Neuronal stem cell (in vitro differentiated cells): ENCODE results near the gene ANKRD13B.

Source experiments
- DNase-seq: peaks from one replicate; pipeline ENCODE4 v3.0.0-alpha.2; 2013; ENCODE audit warnings: low spot score
- H2AFZ ChIP-seq: one replicate; pipeline ENCODE4 v1.6.1; 2013; ENCODE audit warnings: mild to moderate bottlenecking, low read length, inconsistent platforms
- H2AK5ac ChIP-seq: 2 replicates; pipeline ENCODE4 v1.6.1; 2013; ENCODE audit warnings: low read depth, mild to moderate bottlenecking, inconsistent platforms, low read length, moderate library complexity, mixed read lengths
- H2BK120ac ChIP-seq: 2 replicates; pipeline ENCODE4 v1.6.1; 2013; ENCODE audit warnings: low read depth, mild to moderate bottlenecking, inconsistent platforms, low read length, moderate library complexity, mixed read lengths
- H2BK12ac ChIP-seq: one replicate; pipeline ENCODE4 v1.6.1; 2013; ENCODE audit warnings: low read length, inconsistent platforms
- H2BK15ac ChIP-seq: 2 replicates; pipeline ENCODE4 v1.6.1; 2013; ENCODE audit warnings: mild to moderate bottlenecking, low read length, inconsistent platforms, mixed read lengths
- H2BK5ac ChIP-seq: one replicate; pipeline ENCODE4 v1.6.1; 2013; ENCODE audit warnings: inconsistent platforms, mild to moderate bottlenecking, low read length, moderate library complexity
- H3K14ac ChIP-seq: one replicate; pipeline ENCODE4 v1.6.1; 2013; ENCODE audit warnings: low read length, inconsistent platforms
- H3K18ac ChIP-seq: 2 replicates; pipeline ENCODE4 v1.6.1; 2013; ENCODE audit warnings: low read length, inconsistent platforms
- H3K23ac ChIP-seq: 2 replicates; pipeline ENCODE4 v1.6.1; 2013; ENCODE audit warnings: low read depth, mild to moderate bottlenecking, mixed read lengths, low read length, inconsistent platforms; ENCODE audit not compliant: poor library complexity
- H3K27ac ChIP-seq: replicated peaks from 3 replicates; pipeline ENCODE4 v1.5.1; 2013; ENCODE audit warnings: low read length, inconsistent platforms
- H3K27me3 ChIP-seq, 3 experiments: 2 replicates each; pipeline ENCODE4 v1.6.1; 2013; ENCODE audit warnings: low read length in 3 of 3, mild to moderate bottlenecking in 2 of 3, inconsistent platforms in 1 of 3, low read depth in 1 of 3, mixed read lengths in 1 of 3, moderate library complexity in 1 of 3; ENCODE audit not compliant: control insufficient read depth in 3 of 3, insufficient read depth in 3 of 3
- H3K36me3 ChIP-seq, 2 donors: replicated peaks in 1 of 2; 2 replicates each; pipeline ENCODE4 v1.6.1; 2013; ENCODE audit warnings: low read length in 2 of 2; ENCODE audit not compliant: control insufficient read depth in 2 of 2, insufficient read depth in 2 of 2
- H3K4ac ChIP-seq: 2 replicates; pipeline ENCODE4 v1.6.1; 2013; ENCODE audit warnings: inconsistent platforms, mild to moderate bottlenecking, low read length, moderate library complexity
- H3K4me1 ChIP-seq, 2 donors: 1 replicate in 1 of 2; 2 replicates in 1 of 2; pipeline ENCODE4 v1.6.1; 2013; ENCODE audit warnings: low read length in 2 of 2, low read depth in 1 of 2; ENCODE audit not compliant: control insufficient read depth in 2 of 2, insufficient read depth in 1 of 2
- H3K4me2 ChIP-seq: one replicate; pipeline ENCODE4 v1.6.1; 2013; ENCODE audit warnings: mild to moderate bottlenecking, low read length, inconsistent platforms; ENCODE audit not compliant: insufficient read depth, poor library complexity, severe bottlenecking
- H3K4me3 ChIP-seq, 2 donors: 2 replicates each; pipeline ENCODE4 v1.5.1; 2013; ENCODE audit warnings: low read length in 2 of 2, mild to moderate bottlenecking in 2 of 2, inconsistent platforms in 1 of 2, moderate library complexity in 1 of 2
- H3K79me1 ChIP-seq: one replicate; pipeline ENCODE4 v1.6.1; 2013; ENCODE audit warnings: low read depth, mild to moderate bottlenecking, inconsistent platforms, low read length, moderate library complexity
- H3K9ac ChIP-seq: one replicate; pipeline ENCODE4 v1.6.1; 2013; ENCODE audit warnings: mild to moderate bottlenecking, low read depth, low read length, inconsistent platforms; ENCODE audit not compliant: poor library complexity
- H3K9me3 ChIP-seq, 2 donors: replicated peaks in 1 of 2; 2 replicates each; pipeline versions ENCODE3 to v1.6.1; 2013; ENCODE audit warnings: low read length in 2 of 2, mild to moderate bottlenecking in 2 of 2, inconsistent platforms in 1 of 2, low read depth in 1 of 2, mixed read lengths in 1 of 2, moderate library complexity in 1 of 2; ENCODE audit not compliant: control insufficient read depth in 2 of 2, insufficient read depth in 1 of 2
- H4K8ac ChIP-seq: one replicate; pipeline ENCODE4 v1.6.1; 2013; ENCODE audit warnings: low read depth, mild to moderate bottlenecking, inconsistent platforms, low read length, moderate library complexity
- H4K91ac ChIP-seq: one replicate; pipeline ENCODE4 v1.6.1; 2013; ENCODE audit warnings: low read length, low read depth, mild to moderate bottlenecking, inconsistent platforms; ENCODE audit not compliant: poor library complexity
- WGBS, 2 donors: extraction: QIAGEN DNeasy Blood & Tissue Kit; methylation state at CpG; one replicate each; pipeline ENCODE4 v1.1.7; 2013; ENCODE audit warnings: missing lambda C conversion rate in 2 of 2, mixed read lengths in 1 of 2; ENCODE audit not compliant: insufficient read length in 2 of 2, insufficient replicate concordance in 1 of 2; ENCODE audit errors: extremely low coverage in 2 of 2; 5-methylcytosine and 5-hydroxymethylcytosine counted together

The ANKRD13B gene

GRCh38 chr17:29571486-29571882 is 21.4 kb upstream of the ANKRD13B start:
- H3K4me1 ChIP-seq: peaks cover 4 to 13% of the 10 kb centered on the region in 2 donors
- H3K4me2 ChIP-seq: no peak overlapping the region
- peak overlapping the region; percentile 28 for H2BK120ac ChIP-seq
- H3K4me3 ChIP-seq: no peak overlapping the region
- no peak overlapping the region for H3K23ac ChIP-seq
- H2BK5ac ChIP-seq: no peak overlapping the region
- H2AFZ ChIP-seq: no peak overlapping the region
- H2BK15ac ChIP-seq: no peak overlapping the region
- H3K27me3 ChIP-seq: peaks cover 0 to 8% (median 2%) of the 10 kb centered on the region in 3 experiments
- WGBS, 2 donors: no CpG with 5 or more reads among the region's 6 CpGs
- peak overlapping the region; percentile 100 for H2AK5ac ChIP-seq
- H3K9ac ChIP-seq: peak overlapping the region; percentile 30
- H3K79me1 ChIP-seq: peaks cover 9% of the 10 kb centered on the region
- no peak overlapping the region for H3K4ac ChIP-seq
- H3K14ac ChIP-seq: no peak overlapping the region
- no peak for DNase-seq
- H4K91ac ChIP-seq: no peak overlapping the region
- no peak overlapping the region for H4K8ac ChIP-seq
- no peak overlapping the region for H2BK12ac ChIP-seq
- peaks cover 37 to 59% of the 10 kb centered on the region in 2 donors for H3K36me3 ChIP-seq
- H3K27ac ChIP-seq: no peak overlapping the region
- H3K9me3 ChIP-seq: no peaks in the 10 kb centered on the region
- H3K18ac ChIP-seq: no peak overlapping the region

GRCh38 chr17:29571883-29572681 is 20.9 kb upstream of the ANKRD13B start:
- no peak for DNase-seq
- peak overlapping the region; percentile 28 for H2BK120ac ChIP-seq
- no peak overlapping the region for H3K14ac ChIP-seq
- peak overlapping the region; percentile 100 for H2AK5ac ChIP-seq
- peaks cover 0 to 5% (median 0%) of the 10 kb centered on the region in 3 experiments for H3K27me3 ChIP-seq
- peak overlapping the region; percentile 30 for H3K9ac ChIP-seq
- H3K4me2 ChIP-seq: peak overlapping the region; percentile 49
- H2BK15ac ChIP-seq: no peak overlapping the region
- peak overlapping the region; percentile 73 for H3K23ac ChIP-seq
- peaks cover 4 to 13% of the 10 kb centered on the region in 2 donors for H3K4me1 ChIP-seq
- H3K4me3 ChIP-seq: no peak overlapping the region
- no peak overlapping the region for H4K8ac ChIP-seq
- no peak overlapping the region for H4K91ac ChIP-seq
- peaks cover 9% of the 10 kb centered on the region for H3K79me1 ChIP-seq
- H3K36me3 ChIP-seq: peaks cover 42 to 65% of the 10 kb centered on the region in 2 donors
- peak overlapping the region; percentile 41 for H2BK12ac ChIP-seq
- no CpG with 5 or more reads among the region's 30 CpGs for WGBS, 2 donors
- H3K18ac ChIP-seq: peak overlapping the region; percentile 64
- no peak overlapping the region for H3K4ac ChIP-seq
- H3K9me3 ChIP-seq: no peaks in the 10 kb centered on the region
- H2AFZ ChIP-seq: no peak overlapping the region
- H3K27ac ChIP-seq: no peak overlapping the region
- peak overlapping the region; percentile 75 for H2BK5ac ChIP-seq

GRCh38 chr17:29572691-29573557 is 20.0 kb upstream of the ANKRD13B start:
- Histone ChIP-seq H3K4me3 (no peak overlapping the region), H3K27ac (no peak overlapping the region), H2BK12ac (no peak overlapping the region)

GRCh38 chr17:29573558-29573869 is 19.4 kb upstream of the ANKRD13B start:
- H2AK5ac ChIP-seq: no peak overlapping the region
- no peaks in the 10 kb centered on the region for H3K27me3 ChIP-seq
- no peak overlapping the region for H4K91ac ChIP-seq
- H3K36me3 ChIP-seq: peaks cover 54 to 80% of the 10 kb centered on the region in 2 donors
- H2BK120ac ChIP-seq: no peak overlapping the region
- H3K18ac ChIP-seq: no peak overlapping the region
- no CpG with 5 or more reads among the region's 6 CpGs for WGBS, 2 donors
- H3K4ac ChIP-seq: peak overlapping the region; percentile 56
- no peak overlapping the region for H3K4me3 ChIP-seq
- H3K14ac ChIP-seq: no peak overlapping the region
- H2BK15ac ChIP-seq: no peak overlapping the region
- no peak overlapping the region for H4K8ac ChIP-seq
- no peak overlapping the region for H2BK12ac ChIP-seq
- peaks cover 4 to 13% of the 10 kb centered on the region in 2 donors for H3K4me1 ChIP-seq
- H3K9me3 ChIP-seq: no peaks in the 10 kb centered on the region
- DNase-seq: no peak
- H2BK5ac ChIP-seq: no peak overlapping the region
- H3K27ac ChIP-seq: no peak overlapping the region
- no peak overlapping the region for H3K9ac ChIP-seq
- no peak overlapping the region for H3K23ac ChIP-seq
- H3K4me2 ChIP-seq: no peak overlapping the region
- H3K79me1 ChIP-seq: peaks cover 10% of the 10 kb centered on the region
- no peak overlapping the region for H2AFZ ChIP-seq

More at GRCh38 chr17:29572691-29573557, 20.0 kb upstream of the ANKRD13B start:
- Histone ChIP-seq H2BK5ac (no peak overlapping the region), H3K18ac (peak overlapping the region; percentile 76), H4K8ac (no peak overlapping the region), H3K4ac (peak overlapping the region; percentile 56), H4K91ac (no peak overlapping the region), H2AFZ (no peak overlapping the region), H3K14ac (peak overlapping the region; percentile 56), H3K79me1 (peaks cover 10% of the 10 kb centered on the region), H3K9me3 (no peaks in the 10 kb centered on the region), H3K9ac (no peak overlapping the region), H3K4me2 (peak overlapping the region; percentile 49), H3K27me3 (no peaks in the 10 kb centered on the region), H3K4me1 (peaks cover 4 to 13% of the 10 kb centered on the region in 2 donors), H3K23ac (peak overlapping the region; percentile 73), H2BK120ac (no peak overlapping the region), H2BK15ac (no peak overlapping the region), H3K36me3 (peaks cover 48 to 74% of the 10 kb centered on the region in 2 donors), H2AK5ac (peak overlapping the region; percentile 100)
- peak; percentile 54 for DNase-seq
- no CpG with 5 or more reads among the region's 62 CpGs for WGBS, 2 donors
